Embryonic facial prominence (tissue), 1 donor: ENCODE results near the gene CCDC24.

Source experiments
- DNase-seq: peaks from one replicate; pipeline ENCODE4 v3.0.0-alpha.2; 2016; ENCODE audit errors: extremely low spot score

Gene CCDC24

GRCh38 chr1:43980255-43981134 is 10.9 kb upstream of the CCDC24 start:
- DNase-seq = no peak

- DNase-seq = no peak
These were observed 10.3 kb upstream of the CCDC24 start for GRCh38 chr1:43981135-43981491.

- DNase-seq = no peak
These were observed 9.8 kb upstream of the CCDC24 start for GRCh38 chr1:43981636-43982035.

- no peak for DNase-seq
These were observed 9.2 kb upstream of the CCDC24 start for GRCh38 chr1:43982241-43982640.

GRCh38 chr1:43982808-43983207 is 8.6 kb upstream of the CCDC24 start:
- DNase-seq = no peak

- no peak for DNase-seq
These were observed 8.0 kb upstream of the CCDC24 start for GRCh38 chr1:43983253-43983899.

GRCh38 chr1:43984855-43985254 is 6.5 kb upstream of the CCDC24 start:
- DNase-seq = no peak

- no peak for DNase-seq
These were observed 5.3 kb upstream of the CCDC24 start for GRCh38 chr1:43985984-43986595.

- DNase-seq = no peak
These were observed 4.7 kb upstream of the CCDC24 start for GRCh38 chr1:43986712-43987111.

- no peak for DNase-seq
These were observed 4.1 kb upstream of the CCDC24 start for GRCh38 chr1:43987159-43987902.

- no peak for DNase-seq
These were observed 864 bp upstream of the CCDC24 start for GRCh38 chr1:43990271-43991199.

GRCh38 chr1:43991200-43991475 is 261 bp upstream of the CCDC24 start:
- DNase-seq = no peak

- DNase-seq = no peak
These were observed 1.0 kb downstream of the CCDC24 start for GRCh38 chr1:43992232-43992995.

GRCh38 chr1:43993206-43993914 is 2.0 kb downstream of the CCDC24 start:
- DNase-seq = no peak

GRCh38 chr1:43994071-43994470 is 2.7 kb downstream of the CCDC24 start:
- DNase-seq = no peak

GRCh38 chr1:43994794-43995790 is 3.7 kb downstream of the CCDC24 start:
- DNase-seq = no peak

GRCh38 chr1:43995984-43996732 is 4.8 kb downstream of the CCDC24 start:
- DNase-seq = no peak

GRCh38 chr1:43996733-43997115 is 5.3 kb downstream of the CCDC24 start:
- DNase-seq = no peak
